Endodermal cell (in vitro differentiated cells): Measurements from ENCODE around the gene DNAAF3. TPM values are rescaled to one million over a fixed set of nuclear protein-coding genes. Genes with fewer than 3 reads are reported as not detected.

ENCODE experiments used
- DNase-seq: peaks from one replicate; pipeline ENCODE4 v3.0.0-alpha.2; 2017
- H3K27ac ChIP-seq: 2 replicates; pipeline ENCODE4 v1.5.1; 2013; ENCODE audit warnings: mild to moderate bottlenecking, low read depth, low read length, moderate library complexity
- H3K27me3 ChIP-seq: 2 replicates; pipeline ENCODE4 v1.6.1; 2013; ENCODE audit warnings: mild to moderate bottlenecking, low read length, moderate library complexity; ENCODE audit not compliant: insufficient read depth, control insufficient read depth, poor library complexity, severe bottlenecking
- H3K36me3 ChIP-seq: 2 replicates; pipeline ENCODE4 v1.7.0; 2013; ENCODE audit warnings: mild to moderate bottlenecking, low read length, moderate library complexity; ENCODE audit not compliant: control insufficient read depth, insufficient read depth
- H3K4me1 ChIP-seq: one replicate; pipeline ENCODE4 v1.7.0; 2013; ENCODE audit warnings: low read length; ENCODE audit not compliant: control insufficient read depth, insufficient read depth
- H3K4me3 ChIP-seq: 2 replicates; pipeline ENCODE4 v1.5.1; 2013; ENCODE audit warnings: mild to moderate bottlenecking, low read length, moderate library complexity
- H3K9ac ChIP-seq: 2 replicates; pipeline ENCODE4 v1.6.1; 2013; ENCODE audit warnings: mild to moderate bottlenecking, low read length, moderate library complexity; ENCODE audit not compliant: poor library complexity, severe bottlenecking; ENCODE audit errors: extremely low read depth
- H3K9me3 ChIP-seq: 2 replicates; pipeline ENCODE4 v1.6.1; 2013; ENCODE audit warnings: mild to moderate bottlenecking, low read length, moderate library complexity; ENCODE audit not compliant: control insufficient read depth
- H3K27ac Mint-ChIP-seq: 2 replicates; pipeline ENCODE4 v1.8.0; 2020; ENCODE audit warnings: mixed read lengths
- H3K27me3 Mint-ChIP-seq: 2 replicates; pipeline ENCODE4 v1.8.0; 2021; ENCODE audit warnings: mild to moderate bottlenecking, mixed read lengths; ENCODE audit not compliant: insufficient read depth
- H3K36me3 Mint-ChIP-seq: 2 replicates; pipeline ENCODE4 v1.8.0; 2020; ENCODE audit warnings: low read depth, mixed read lengths
- H3K4me1 Mint-ChIP-seq: 2 replicates; pipeline ENCODE4 v1.8.0; 2020; ENCODE audit warnings: mixed read lengths
- H3K4me3 Mint-ChIP-seq: 2 replicates; pipeline ENCODE4 v1.8.0; 2020; ENCODE audit warnings: mild to moderate bottlenecking, moderate library complexity, mixed read lengths
- H3K9me3 Mint-ChIP-seq: 2 replicates; pipeline ENCODE4 v1.8.0; 2020; ENCODE audit warnings: mild to moderate bottlenecking, mixed read lengths
- WGBS, 2 experiments: methylation state at CpG; one replicate each; pipeline versions ENCODE4 v1.1.5 to v1.1.7; 2013; ENCODE audit warnings: missing lambda C conversion rate in 2 of 2, mixed read lengths in 1 of 2; ENCODE audit not compliant: insufficient coverage in 1 of 2, insufficient read length in 1 of 2; 5-methylcytosine and 5-hydroxymethylcytosine counted together
- total RNA-seq, 2 donors: library from RNA; stranded (reverse); fragmentation: NEBNext Ultra II Directional in 1 of 2; extraction: Animal tissue kit (Norgen Biotek cat#: 25700) in 1 of 2; gene quantifications; 2 replicates in 1 of 2; 3 replicates in 1 of 2; pipeline ENCODE4 v1.2.1, GENCODE V29; 2021
- TF ChIP-seq, protein P1 (sequence below): fragments of 200-600 bp; sonication (generic); conservative IDR thresholded peaks from 2 replicates; pipeline ENCODE4 v1.5.0; 2021; ENCODE audit warnings: antibody characterized with exemption, mild to moderate bottlenecking

The DNAAF3 gene
- total RNA-seq, 2 donors from 2014 or later = 5.9 to 9.5 TPM

DNA sequence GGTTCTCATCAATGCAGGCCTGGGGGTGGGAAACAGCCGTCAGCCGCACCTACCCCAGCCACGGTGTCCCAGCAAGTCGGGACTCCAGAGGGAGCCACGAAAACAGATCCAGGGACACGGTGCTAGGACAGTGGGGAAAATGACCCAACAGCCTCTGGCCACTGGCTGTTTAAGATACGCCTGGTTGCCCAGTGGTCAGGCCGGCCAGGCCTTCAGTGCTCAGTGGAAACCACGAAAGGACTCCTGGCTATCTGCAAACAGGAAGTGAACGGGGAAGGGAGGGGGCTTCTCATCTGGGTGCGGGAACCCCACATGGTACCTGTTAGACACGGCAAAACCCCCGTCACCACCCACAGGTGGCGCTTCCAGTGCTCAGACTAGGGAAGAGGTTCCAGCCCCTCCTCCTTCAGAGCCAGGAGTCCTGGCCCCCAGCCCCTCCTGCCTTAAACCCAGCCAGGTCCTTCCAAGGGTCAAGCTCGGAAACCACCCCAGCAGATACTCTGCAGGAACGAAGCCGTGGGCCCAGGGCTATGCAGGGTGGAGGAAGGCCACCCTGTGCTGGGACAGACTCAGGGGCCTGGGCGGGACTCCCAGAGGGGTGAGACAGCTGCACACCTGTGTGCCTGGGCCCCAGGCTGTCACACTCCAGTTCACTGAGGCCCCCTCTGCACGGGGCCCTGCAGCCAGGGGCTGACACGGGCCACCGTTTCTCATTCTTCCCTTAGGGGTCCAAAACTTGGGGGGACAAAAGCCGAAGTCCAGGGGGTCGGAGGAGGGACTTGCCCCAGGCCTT, 53.4 kb downstream of the DNAAF3 start:
- H3K9me3 Mint-ChIP-seq = no peaks in the 10 kb centered on the region
- H3K9me3 ChIP-seq = no peaks in the 10 kb centered on the region
- H3K27ac Mint-ChIP-seq = peak overlapping the region; percentile 79
- no peak overlapping the region for H3K4me3 ChIP-seq
- peaks cover 16% of the 10 kb centered on the region for H3K36me3 Mint-ChIP-seq
- TF ChIP-seq, protein P1, sequence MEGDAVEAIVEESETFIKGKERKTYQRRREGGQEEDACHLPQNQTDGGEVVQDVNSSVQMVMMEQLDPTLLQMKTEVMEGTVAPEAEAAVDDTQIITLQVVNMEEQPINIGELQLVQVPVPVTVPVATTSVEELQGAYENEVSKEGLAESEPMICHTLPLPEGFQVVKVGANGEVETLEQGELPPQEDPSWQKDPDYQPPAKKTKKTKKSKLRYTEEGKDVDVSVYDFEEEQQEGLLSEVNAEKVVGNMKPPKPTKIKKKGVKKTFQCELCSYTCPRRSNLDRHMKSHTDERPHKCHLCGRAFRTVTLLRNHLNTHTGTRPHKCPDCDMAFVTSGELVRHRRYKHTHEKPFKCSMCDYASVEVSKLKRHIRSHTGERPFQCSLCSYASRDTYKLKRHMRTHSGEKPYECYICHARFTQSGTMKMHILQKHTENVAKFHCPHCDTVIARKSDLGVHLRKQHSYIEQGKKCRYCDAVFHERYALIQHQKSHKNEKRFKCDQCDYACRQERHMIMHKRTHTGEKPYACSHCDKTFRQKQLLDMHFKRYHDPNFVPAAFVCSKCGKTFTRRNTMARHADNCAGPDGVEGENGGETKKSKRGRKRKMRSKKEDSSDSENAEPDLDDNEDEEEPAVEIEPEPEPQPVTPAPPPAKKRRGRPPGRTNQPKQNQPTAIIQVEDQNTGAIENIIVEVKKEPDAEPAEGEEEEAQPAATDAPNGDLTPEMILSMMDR = peak; percentile 54
- no peaks in the 10 kb centered on the region for H3K27me3 ChIP-seq
- H3K4me1 ChIP-seq = no peaks in the 10 kb centered on the region
- peak overlapping the region; percentile 82 for H3K27ac ChIP-seq
- no peaks in the 10 kb centered on the region for H3K27me3 Mint-ChIP-seq
- H3K4me1 Mint-ChIP-seq = peaks cover 18% of the 10 kb centered on the region
- 92 to 95% methylated on average over 9 to 23 of the region's 23 CpGs for WGBS, 2 experiments
- no peak overlapping the region for H3K4me3 Mint-ChIP-seq
- DNase-seq = peak; percentile 70
- peaks cover 8% of the 10 kb centered on the region for H3K36me3 ChIP-seq
- H3K9ac ChIP-seq = peak overlapping the region; percentile 22

DNA sequence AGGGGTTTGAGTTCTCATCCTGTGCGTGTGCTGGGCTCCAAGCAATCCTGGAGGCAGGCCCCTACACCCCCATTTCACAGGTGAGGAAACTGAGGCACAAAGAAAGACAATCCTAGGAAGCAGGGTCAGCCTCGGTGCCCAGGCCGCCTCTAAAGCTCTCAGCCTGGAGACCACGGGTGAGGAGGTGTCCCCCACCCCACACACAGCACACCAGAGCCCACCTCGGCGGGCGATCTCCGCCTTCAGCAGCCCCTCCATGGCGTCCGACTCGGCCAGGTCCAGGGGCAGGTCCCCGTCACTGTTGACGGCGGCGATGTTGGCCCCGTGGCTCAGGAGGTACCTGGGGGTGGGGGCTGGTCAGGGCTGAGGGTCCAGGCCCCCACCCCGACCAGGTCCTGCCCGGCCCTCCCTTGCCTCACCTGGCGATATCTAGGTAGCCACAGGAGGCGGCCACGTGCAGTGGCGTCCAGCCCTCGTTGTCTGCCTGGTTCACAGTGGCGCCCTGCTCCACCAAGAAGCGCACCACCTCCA, 54.1 kb downstream of the DNAAF3 start:
- Histone ChIP-seq H3K27me3 (no peaks in the 10 kb centered on the region), H3K36me3 (peaks cover 8% of the 10 kb centered on the region), H3K4me3 (no peak overlapping the region), H3K9me3 (no peaks in the 10 kb centered on the region), H3K27ac (no peak overlapping the region), H3K9ac (no peak overlapping the region), H3K4me1 (no peaks in the 10 kb centered on the region)
- TF ChIP-seq, protein P1 = no peak
- H3K27ac Mint-ChIP-seq = no peak overlapping the region
- H3K4me3 Mint-ChIP-seq = no peak overlapping the region
- H3K36me3 Mint-ChIP-seq = peaks cover 18% of the 10 kb centered on the region
- no peaks in the 10 kb centered on the region for H3K9me3 Mint-ChIP-seq
- WGBS, 2 experiments = 93 to 97% methylated on average over 16 to 25 of the region's 25 CpGs
- DNase-seq = no peak
- H3K4me1 Mint-ChIP-seq = peaks cover 18% of the 10 kb centered on the region
- no peaks in the 10 kb centered on the region for H3K27me3 Mint-ChIP-seq

DNA sequence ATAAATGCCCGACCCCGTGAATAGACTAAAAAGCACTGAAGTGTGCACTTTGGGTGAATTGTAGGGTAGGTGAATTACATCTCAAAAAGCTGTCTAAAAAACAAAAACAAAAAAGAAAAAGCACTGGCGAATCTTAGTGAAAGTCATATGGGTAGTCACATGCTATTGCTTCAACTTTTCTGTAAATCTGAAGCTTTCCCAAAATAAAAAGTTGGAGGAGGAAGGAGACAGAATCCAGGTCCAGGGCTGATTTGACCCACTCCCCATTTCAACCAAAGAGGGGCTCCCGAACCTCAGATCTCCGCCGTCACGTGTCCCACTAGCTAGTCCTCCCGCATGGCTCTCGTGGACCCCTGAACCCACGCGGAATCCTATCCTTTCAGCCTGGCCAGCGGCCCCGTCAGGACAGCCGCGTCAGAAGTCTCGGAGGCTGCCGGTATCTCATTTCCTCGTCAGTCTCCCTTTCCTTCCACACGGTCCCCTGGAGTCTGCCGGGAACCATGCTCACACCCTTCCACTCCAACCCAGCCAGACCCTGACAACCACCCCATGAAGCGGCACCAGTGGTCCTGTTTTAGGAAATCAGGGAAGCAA, 55.1 kb downstream of the DNAAF3 start:
- Histone ChIP-seq H3K27me3 (no peaks in the 10 kb centered on the region), H3K4me1 (no peaks in the 10 kb centered on the region), H3K4me3 (no peak overlapping the region), H3K9ac (no peak overlapping the region), H3K27ac (no peak overlapping the region), H3K36me3 (peaks cover 8% of the 10 kb centered on the region), H3K9me3 (no peaks in the 10 kb centered on the region)
- TF ChIP-seq, protein P1 = no peak
- Mint-ChIP-seq H3K4me1 (peaks cover 13% of the 10 kb centered on the region), H3K27ac (no peak overlapping the region), H3K27me3 (no peaks in the 10 kb centered on the region), H3K9me3 (no peaks in the 10 kb centered on the region), H3K36me3 (peaks cover 23% of the 10 kb centered on the region), H3K4me3 (no peak overlapping the region)
- WGBS, 2 experiments = 96 to 100% methylated on average over 5 to 21 of the region's 21 CpGs
- DNase-seq = no peak
